NCI-H2029 treated with DMSO at 0.1 percent for 48 hours (cell line): ENCODE data around the gene DNAAF1.
"Not testable (repeated sequence)": the region's sequence is repeated elsewhere in the genome, so short reads cannot be mapped to it uniquely, and the experiment has no call there.

Source experiments
- DNase-seq: peaks from one replicate; lab custom pipeline; 2025; lab: John Stamatoyannopoulos, UW

DNAAF1 gene

GRCh38 chr16:84144859-84145639 is at the start of gene DNAAF1, which contains the start of gene HSDL1:
Gene DNAAF1, plus strand, starts transcription at chr16:84145308. Its CDS starts 133 bp downstream, at chr16:84145441.
Gene HSDL1, minus strand, starts transcription at chr16:84145177. Its CDS starts 13,856 bp downstream, at chr16:84131321.
- no peak for DNase-seq

- DNase-seq = no peak
Observed at GRCh38 chr16:84095466-84095865, 49.6 kb upstream of the DNAAF1 start.

- peak; percentile 61 for DNase-seq
Observed at GRCh38 chr16:84096447-84097005, 48.6 kb upstream of the DNAAF1 start.

GRCh38 chr16:84098939-84099338 is 46.2 kb upstream of the DNAAF1 start:
- no peak for DNase-seq

GRCh38 chr16:84103678-84104077 is 41.4 kb upstream of the DNAAF1 start:
- DNase-seq = no peak

GRCh38 chr16:84104231-84104630 is 40.9 kb upstream of the DNAAF1 start:
- DNase-seq = no peak

- DNase-seq = no peak
Observed at GRCh38 chr16:84105301-84105815, 39.8 kb upstream of the DNAAF1 start.

GRCh38 chr16:84105948-84106740 is 39.0 kb upstream of the DNAAF1 start:
- no peak for DNase-seq

- DNase-seq = no peak
Observed at GRCh38 chr16:84107921-84108320, 37.2 kb upstream of the DNAAF1 start.

GRCh38 chr16:84109598-84110335 is 35.3 kb upstream of the DNAAF1 start:
- no peak for DNase-seq

- DNase-seq = no peak
Observed at GRCh38 chr16:84110527-84110926, 34.6 kb upstream of the DNAAF1 start.

GRCh38 chr16:84111525-84111924 is 33.6 kb upstream of the DNAAF1 start:
- DNase-seq = no peak

GRCh38 chr16:84111949-84112348 is 33.2 kb upstream of the DNAAF1 start:
- DNase-seq = not testable (repeated sequence)

- no peak for DNase-seq
Observed at GRCh38 chr16:84115919-84116719, 29.0 kb upstream of the DNAAF1 start.

GRCh38 chr16:84116720-84117493 is 28.2 kb upstream of the DNAAF1 start, which contains the start of gene MBTPS1:
Gene MBTPS1, minus strand, starts transcription at chr16:84116942. Its CDS starts 15,159 bp downstream, at chr16:84101783.
- peak; percentile 32 for DNase-seq

GRCh38 chr16:84117494-84117843 is 27.6 kb upstream of the DNAAF1 start:
- DNase-seq = no peak

- DNase-seq = not testable (repeated sequence)
Observed at GRCh38 chr16:84118315-84118714, 26.8 kb upstream of the DNAAF1 start.

- no peak for DNase-seq
Observed at GRCh38 chr16:84119368-84119767, 25.7 kb upstream of the DNAAF1 start.

GRCh38 chr16:84120023-84120422 is 25.1 kb upstream of the DNAAF1 start:
- no peak for DNase-seq

- DNase-seq = no peak
Observed at GRCh38 chr16:84121007-84121406, 24.1 kb upstream of the DNAAF1 start.
